Endometrial microvascular endothelial cells (primary cell): ENCODE results near the gene BMAL1. TPM values are rescaled to one million over a fixed set of nuclear protein-coding genes. Genes with fewer than 3 reads are reported as not detected.

ENCODE experiments used
- in situ Hi-C: cut with HindIII; loops from 2 replicates; pipeline ENCODE4 v1.10.0; 2017; ENCODE audit warnings: low sequenced_read_pairs, low pct_unique_long_range_greater_than_20kb; ENCODE audit errors: inconsistent ontology term
- total RNA-seq: library from RNA; depleted of rRNA; stranded (reverse); fragments of >200 nt; gene quantifications from one replicate; pipeline ENCODE4 v1.2.3, GENCODE V29; 2015; ENCODE audit errors: inconsistent ontology term

BMAL1 gene
- total RNA-seq, 1 donor from 2014 or later, result 16.4 TPM

DNA sequence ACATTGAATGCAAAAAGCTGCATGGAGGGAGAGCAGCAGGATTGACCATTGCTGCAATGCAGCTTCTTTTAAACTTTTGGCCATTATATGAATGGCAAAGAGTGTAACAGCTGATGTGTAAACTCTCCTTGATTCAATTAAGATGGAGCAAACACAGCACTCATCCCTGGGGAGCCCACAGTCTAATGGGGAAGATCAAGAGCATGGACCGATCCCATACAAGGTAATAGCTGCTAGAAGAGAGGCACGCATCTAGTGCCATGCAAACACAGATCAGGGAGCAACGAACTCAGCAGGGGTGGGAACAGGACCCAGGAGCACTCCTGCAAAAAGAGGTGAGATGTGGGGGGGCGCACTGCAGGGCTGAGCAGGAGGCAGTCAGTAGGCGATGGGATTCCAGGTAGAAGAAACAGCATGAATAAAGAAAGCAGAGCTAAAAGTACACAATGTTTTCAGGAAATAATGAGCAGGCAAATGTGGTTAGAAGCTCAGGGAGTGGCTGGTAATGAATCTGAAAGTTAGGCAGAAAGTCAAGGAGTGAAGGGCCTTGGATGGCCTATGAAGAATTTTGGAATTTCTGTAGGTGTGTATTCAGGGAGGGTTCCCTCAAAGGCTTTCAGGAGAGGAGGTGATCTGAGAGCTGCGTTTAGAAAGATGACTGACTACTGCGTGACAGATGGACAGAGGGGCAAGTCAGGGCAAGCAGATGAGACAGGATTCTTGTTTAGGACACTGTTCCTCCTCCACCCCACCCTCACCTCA, 17.2 kb upstream of the BMAL1 start:
- in situ Hi-C loops, result no loop called here

DNA sequence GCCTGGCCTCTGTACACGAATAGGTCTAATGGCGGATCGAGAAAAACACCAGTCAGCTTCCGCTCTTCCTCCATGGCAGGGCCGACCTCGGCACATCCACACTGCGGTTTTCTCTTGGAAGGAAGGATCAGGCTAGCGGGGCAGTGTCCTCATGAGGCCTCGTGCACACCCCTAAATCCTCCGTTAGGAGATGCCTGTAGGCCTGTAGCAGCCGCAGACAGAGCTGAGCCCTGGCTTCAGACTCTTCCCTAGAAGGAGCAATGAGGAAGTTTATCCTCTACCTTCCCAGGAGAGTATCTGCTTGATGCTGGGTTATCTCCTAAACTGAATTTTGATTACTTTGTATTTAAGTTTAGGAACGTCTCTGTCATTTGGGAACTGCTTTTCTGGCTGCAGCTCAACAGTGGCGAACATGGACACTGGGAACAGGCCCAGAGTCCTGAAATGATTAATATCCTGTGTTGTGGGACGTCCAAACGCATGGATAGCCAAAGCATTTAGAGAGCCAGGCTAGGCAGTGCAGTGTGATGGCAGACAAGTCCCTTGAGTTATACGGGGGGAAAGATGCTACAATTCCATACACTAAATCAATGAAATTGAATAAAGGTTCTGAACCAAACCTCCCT, 16.5 kb upstream of the BMAL1 start:
- in situ Hi-C loops, result no loop called here

DNA sequence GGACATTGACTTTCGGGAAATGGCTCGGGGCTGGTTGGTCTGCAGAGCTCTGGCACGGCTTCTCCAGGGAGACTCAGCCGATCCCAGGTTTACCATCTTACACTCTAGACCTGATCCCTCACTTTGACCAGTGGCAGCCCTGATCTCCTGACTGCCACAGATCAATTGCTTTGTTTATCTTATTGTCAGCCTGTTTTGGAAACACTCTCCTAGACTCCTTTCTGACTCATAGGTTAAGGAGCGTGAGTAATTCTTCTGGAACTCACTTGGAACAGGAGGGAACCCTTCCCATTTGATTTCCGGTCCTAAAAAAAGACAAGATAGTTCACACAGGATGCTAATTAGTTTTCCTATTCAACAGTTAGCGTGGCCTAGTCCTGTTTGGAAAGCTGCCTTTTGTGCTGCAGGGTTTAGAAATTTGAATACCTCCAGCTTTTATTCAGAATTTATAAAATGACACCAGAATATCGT, 16.0 kb upstream of the BMAL1 start:
- in situ Hi-C loops, result no loop called here

DNA sequence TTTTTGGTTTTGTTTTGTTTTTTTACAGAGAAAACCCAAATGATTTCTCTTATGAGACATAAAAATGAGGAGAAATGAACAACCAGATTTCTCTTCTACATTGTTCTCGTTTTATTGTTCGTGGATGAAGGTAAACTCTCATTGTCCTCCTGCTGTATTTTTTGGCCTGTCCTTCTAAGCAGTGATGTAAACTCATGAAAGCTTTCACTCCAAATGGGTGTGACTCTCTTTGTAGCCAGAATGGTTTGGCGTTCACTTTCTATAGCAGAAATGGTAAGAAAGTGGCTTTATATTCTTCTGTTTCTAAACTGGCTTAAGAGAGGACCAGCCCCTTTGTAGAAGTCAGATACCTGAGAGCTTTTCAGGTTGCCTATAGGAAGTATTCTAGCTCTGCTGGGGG, 15.5 kb upstream of the BMAL1 start:
- in situ Hi-C loops, result no loop called here

DNA sequence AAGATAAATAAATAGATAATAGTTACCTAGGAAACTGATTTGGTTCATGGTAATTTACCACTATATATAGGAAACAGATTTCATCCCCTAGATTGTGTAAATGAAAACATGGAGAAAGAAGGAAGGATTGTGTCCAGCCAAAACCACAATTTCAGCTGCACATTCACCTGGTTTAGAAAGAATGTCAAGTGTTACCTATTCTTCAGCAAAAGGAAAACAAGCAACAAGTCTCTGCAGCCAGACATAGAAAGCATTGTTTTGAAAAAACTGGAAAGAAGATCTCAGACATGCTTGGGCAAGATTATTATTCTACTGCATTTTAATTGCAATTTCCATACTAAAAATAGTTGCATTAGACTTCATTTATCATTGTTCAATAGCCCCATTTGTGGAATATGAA, 8.8 kb upstream of the BMAL1 start:
- in situ Hi-C loops, result no loop called here

DNA sequence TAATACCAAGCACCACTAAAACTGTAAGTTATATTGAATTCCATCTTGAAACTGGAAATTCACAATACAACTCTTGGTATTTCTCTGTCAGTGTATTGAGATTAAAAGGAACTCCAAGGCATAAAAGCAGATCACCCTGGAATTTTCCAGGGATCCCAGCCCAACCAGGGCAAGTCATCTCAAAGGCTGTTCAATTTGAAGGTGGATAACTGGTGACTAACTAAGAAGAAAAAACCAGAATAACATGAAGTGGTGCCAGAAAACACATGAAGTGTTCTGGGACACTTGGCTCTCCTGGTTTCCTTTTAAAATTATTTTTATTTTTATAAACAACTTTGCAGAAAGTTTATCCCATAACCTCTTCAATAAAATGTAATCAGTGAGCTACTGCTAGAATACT, 7.8 kb upstream of the BMAL1 start:
- in situ Hi-C loops, result no loop called here

DNA sequence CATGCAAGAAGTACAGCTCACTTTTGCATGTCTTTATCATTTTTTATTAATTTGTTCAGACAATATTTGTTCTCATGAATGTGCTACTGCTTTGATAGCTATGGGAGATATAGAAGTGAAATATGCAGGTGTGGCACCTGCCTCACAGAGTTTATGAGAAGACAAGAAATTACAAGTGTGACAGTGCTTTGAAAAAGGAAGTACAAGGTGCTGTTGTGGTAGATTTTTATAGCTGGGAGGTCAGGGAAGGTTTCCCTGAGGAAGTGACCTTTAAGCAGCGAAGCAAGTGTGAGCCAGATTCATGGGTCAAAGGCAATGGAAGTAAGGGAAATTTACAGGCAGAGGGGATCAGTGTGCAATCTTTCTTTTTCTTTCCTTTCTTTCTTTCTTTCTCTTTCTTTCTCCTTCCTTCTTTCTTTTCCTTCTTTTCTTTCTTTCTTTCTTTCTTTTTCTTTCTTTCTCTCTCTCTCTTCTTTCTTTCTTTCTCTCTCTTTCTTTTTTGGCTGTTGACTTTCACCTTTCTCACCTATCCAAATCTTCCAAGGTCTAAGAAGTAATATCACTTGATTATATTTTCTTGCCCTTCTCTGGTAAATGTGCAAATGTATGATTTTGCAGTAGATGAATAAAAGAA, 6.4 kb upstream of the BMAL1 start:
- in situ Hi-C loops, result no loop called here

DNA sequence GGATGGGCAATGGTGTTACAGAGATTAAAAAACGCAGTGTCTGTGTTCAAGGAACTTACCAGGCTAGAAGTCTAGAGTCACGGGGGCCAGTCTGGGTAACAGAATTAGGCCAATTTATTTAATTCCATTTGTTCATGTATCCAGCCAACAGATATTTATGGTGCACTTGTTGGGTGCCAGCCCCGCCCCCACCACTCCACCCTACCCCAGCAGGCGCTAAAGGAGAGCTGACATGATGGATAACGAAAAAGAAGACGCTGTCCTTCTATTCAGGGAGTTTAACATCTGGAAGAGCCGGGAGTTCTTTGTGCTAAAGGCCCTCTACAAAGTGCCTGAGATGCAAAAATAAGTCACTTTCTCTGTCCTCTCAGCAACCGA, 1.1 kb upstream of the BMAL1 start:
- in situ Hi-C loops, result no loop called here

DNA sequence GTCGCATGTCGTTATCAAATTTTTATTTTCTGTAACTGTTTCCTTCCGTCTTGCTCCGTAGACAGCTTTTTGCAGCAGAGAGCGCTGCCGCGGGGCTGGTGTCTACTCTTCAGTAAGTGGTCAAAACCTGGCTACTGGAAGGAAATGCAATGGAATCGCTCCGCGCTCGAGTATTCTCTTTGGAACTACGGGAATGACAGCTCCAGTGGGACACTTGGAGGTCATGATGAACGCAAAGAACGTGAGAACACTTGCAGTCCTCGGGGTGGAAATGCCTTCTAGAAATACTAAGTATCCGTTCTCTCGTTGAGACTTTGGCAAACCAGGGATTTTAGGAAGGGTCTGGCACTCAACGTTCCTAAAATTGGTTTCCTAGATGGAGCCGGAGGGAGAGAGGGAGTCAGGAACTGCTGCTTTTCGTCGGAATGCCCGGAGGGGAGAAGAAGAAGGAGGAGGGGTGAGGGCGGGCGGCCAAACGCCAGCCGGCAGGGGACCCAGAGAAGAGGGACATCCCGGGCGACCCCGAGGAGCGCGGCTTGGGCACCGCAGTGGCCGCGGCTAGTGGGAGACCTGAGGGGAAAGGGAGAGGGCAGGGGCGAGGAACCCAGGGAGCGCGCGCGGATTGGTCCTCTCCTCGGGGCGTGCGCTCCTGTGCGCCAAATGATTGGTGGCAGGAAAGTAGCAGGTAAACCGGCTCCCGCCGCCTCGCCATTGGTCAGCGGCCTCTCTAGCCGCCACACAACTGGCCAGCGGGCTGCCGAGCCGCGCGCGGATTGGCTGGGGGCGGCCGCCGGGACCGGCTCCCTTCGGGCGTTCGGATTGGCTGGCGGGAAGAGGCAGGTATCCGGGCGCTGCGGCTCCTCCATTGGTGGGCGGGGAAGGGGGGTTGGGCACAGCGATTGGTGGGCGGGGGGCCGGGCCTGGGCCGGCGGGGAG, 490 bp upstream of the BMAL1 start:
- in situ Hi-C loops, result no loop called here

DNA sequence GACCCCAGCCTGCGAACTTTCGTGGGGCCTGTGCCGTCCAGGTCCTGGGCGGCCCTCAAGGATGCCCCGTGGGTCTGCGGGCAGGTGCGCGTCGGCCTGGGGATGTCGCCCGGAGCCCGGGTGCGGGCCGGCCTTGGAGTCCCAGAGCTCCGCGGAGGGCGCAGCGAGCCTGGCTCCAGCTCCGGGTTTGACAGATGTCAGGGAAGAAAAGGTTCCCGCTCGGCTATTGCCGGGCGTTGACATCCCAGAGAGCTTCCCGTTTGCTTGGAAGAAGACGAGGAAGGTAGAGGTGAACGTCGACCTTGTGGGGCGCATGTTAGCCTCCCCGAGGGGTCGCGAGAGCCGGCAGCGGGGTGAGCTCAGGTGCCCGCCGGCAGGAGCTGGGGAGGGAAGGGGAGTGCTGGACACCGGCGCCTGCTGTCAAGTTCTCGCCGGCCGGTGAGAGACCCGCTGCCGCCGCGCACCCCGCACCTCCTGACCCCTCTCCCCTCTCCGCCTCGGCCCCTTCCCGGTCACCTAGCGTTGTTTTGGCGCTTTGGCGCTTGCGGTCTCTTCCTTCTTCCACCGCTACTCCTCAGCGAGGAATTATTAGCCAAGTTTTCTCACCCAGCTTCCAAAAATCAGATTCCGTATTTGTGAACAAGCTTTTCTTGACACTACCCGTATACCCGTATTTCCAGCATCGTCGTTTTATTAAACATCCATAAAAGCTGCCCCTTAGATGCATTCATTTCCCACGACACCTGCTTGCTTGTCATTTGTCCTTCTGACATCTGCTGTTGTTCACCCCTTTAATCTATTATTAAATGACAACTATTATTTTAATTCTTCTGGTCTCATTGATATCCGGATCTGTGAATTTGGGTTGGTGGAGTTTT, 1.3 kb downstream of the BMAL1 start:
- in situ Hi-C loops, result no loop called here

DNA sequence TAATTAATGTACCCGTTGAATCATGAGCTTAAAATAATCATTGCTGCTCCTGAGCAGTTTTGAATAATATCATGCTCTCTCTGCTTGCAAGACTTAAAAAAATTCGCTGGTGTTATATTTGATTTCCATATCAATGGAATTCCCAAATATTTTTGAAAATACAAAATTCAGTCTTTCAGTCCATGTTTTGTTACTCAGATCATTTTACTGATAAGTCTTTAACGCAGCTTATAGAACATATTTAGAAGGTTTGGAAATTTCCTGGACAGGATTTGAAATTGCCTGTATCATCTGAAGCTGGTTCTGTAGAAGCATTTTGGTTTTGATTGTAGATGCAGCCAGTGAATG, 1.9 kb downstream of the BMAL1 start:
- in situ Hi-C loops, result no loop called here

DNA sequence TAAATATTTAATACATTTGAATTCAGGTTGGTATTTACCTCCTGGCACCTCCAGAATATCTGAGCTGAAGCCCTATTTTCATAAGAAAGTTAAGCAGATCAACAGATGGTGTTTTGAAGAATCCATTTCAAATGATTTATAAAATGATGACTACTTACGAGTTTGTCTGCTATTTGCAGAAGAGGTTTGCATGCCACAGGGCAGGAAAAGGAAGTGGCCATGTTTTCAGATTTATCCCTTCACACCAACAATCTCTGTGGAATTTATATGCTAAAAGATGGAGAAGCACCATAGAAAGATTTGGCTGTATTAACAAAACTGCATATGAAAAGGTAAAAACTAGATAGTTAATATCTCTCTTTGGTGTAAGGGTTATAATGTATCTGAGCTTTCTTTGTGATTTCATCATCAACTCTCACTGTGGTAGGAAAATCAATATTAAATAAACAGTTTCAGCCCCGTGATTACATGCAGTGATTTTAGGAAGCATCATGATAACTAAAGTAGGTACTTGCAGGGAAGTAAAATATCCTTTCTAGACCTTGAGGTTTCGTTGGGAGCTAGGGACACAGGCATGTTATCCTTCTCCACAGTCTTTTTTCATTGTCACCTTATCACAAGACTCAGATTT, 2.6 kb downstream of the BMAL1 start:
- in situ Hi-C loops, result no loop called here

DNA sequence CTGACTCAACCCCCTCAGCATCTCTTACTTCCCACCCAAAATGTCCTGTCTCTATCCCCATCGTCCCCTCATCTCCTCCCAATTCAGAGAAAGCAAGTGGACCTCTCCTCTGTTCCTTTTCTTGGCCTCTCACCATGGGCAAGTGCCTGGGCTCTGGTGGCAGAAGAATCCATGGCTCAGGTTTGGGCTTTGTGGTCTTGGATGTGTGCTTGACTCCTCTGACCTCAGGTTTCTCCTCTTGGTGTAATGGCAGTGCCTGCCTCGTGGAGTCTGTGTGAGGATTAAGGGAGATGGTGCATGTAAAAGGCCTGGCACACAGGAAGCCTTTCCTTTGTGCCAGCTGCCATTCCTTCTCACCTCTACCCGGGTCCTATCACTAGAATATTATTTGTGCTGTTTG, 3.2 kb downstream of the BMAL1 start:
- in situ Hi-C loops, result no loop called here

DNA sequence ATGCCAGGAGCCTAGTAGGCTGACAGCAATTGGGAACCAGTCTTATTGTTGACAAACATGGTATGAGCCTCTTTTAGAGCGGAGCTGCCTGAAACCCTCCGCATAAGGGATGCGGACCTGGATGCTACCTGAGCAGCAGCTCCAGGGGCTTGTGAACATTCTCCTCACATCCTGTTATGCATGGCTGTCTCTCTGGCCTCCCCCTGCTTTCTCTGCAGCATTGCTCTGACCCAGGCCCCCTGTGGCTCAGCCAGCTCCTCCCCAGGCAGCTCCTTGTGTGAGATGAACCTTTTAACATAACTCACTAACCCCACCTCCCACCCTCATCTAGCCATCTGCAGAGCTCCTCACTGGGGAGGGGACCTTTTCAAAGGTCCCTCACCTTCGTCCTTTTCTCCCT, 6.0 kb downstream of the BMAL1 start:
- in situ Hi-C loops, result no loop called here

DNA sequence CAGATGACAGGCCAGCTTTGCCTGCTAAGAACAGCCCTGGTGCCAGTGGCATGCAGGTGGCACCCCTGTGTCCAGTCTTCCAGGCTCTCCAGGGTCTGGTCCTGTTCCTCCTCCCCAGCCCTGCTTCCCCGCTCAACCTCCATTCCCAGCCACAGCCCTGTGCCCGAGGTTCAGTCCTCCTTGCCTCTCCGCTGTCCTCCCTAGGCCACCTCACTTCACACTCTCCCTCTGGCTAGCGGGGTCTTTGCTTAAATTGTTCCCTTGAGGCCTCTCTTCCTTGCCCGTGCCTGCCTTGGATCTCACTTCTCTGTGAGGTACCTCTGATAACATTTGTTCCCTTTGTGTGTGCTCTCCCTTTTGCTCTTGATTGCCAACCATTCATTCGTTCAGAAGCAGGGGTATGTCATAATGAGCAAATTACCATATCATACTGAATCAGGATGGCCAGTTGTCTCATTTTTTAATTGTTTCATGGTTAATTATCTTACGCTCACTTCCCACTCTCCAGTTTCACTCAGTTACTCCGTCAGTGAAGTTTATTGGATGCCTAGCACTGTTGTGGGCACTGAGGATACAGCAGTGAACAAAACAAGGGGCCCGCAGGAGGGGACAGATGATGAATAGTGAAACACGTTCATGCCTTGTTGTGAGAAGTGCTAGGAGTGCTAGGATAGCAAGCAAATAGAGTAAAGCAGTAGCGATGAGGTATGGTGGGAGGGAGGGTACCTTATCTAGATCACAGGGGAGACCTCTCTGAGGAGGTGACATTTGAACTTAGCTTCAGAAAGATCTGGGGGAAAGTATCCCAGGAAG, 7.4 kb downstream of the BMAL1 start:
- in situ Hi-C loops, result no loop called here

DNA sequence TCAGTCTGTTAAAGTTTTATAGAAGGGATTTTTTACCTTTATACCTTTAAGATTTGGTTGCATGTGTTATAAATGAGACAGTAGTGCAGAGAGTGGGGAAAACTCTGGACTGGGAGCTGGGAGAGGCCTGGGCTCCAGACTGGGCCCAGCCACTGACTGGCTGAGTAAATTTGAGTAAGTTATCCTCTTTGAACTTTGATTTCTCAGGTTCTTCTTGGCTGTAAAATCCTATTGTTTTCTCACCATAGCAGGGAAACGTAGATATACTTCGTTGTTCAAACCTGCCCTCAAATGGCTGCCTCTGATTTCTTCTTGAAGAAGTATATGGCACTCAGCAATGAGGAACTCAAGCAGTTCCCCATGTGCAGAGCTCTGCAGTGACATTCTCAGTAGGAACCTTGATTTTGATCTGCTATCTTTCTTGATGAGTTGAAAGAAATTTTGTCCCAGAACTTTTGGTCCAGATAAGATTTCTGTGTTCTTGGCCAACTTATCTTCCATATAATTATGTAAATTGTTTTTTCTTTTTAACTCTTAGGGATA, 8.8 kb downstream of the BMAL1 start:
- in situ Hi-C loops, result no loop called here

DNA sequence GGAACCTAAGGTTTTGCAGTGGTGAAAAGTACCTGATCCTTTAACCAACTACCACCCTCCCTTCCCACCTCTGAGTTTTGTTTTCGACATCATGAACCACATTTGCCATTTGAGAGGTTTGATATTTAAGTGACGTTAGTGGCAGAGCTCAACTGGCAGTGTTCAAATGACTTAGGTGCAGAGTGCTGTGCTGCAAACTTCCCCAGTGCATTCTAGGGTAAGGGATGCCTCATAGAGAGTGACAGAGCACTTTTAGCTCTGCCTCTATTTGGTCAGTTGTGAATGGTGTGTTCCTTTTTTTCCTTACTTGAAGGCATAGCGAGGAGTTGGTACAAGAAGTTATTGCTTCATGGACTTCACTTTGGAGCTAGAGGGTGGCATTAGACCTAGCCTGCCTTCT, 9.4 kb downstream of the BMAL1 start:
- in situ Hi-C loops, result no loop called here
